Stimulated activated effector memory CD8-positive, alpha-beta T cell treated with anti-CD3 and anti-CD28 coated beads, Interleukin-12 subunit alpha, Interleukin-12 subunit beta, amount 100 ng/mL, for 72 hours (primary cell): Measurements from ENCODE around the gene DOP1A.

Source experiments
- ATAC-seq: fragments of 150-1000 bp; cut with Tn5 transposase; 2 replicates; pipeline ENCODE4 v1.10.0; 2021
- DNase-seq, 2 donors: peaks; one replicate each; pipeline ENCODE4 v3.0.0; 2021 to 2022; ENCODE audit warnings: low spot score in 2 of 2
- H3K27ac Mint-ChIP-seq: one replicate; pipeline ENCODE4 v1.8.0; 2022; ENCODE audit warnings: mild to moderate bottlenecking, mixed read lengths
- H3K36me3 Mint-ChIP-seq: one replicate; pipeline ENCODE4 v1.8.0; 2022; ENCODE audit warnings: mild to moderate bottlenecking, mixed read lengths
- H3K4me1 Mint-ChIP-seq: one replicate; pipeline ENCODE4 v1.8.0; 2022; ENCODE audit warnings: mixed read lengths
- H3K4me3 Mint-ChIP-seq: one replicate; pipeline ENCODE4 v1.8.0; 2022; ENCODE audit warnings: mild to moderate bottlenecking, mixed read lengths
- H3K9me3 Mint-ChIP-seq: one replicate; pipeline ENCODE4 v1.8.0; 2022; ENCODE audit warnings: mixed read lengths

DOP1A gene

GRCh38 chr6:83062225-83062624, 5.2 kb upstream of the DOP1A start:
- H3K4me3 Mint-ChIP-seq = no peak overlapping the region
- peaks cover 12% of the 10 kb centered on the region for H3K4me1 Mint-ChIP-seq
- peaks cover 7% of the 10 kb centered on the region for H3K36me3 Mint-ChIP-seq
- no peak for ATAC-seq
- H3K27ac Mint-ChIP-seq = no peak overlapping the region
- H3K9me3 Mint-ChIP-seq = no peaks in the 10 kb centered on the region
- no peak for DNase-seq

- DNase-seq (peak; percentile 98 to 99), ATAC-seq (peak; percentile 82)
- H3K36me3 Mint-ChIP-seq = no peaks in the 10 kb centered on the region
- no peaks in the 10 kb centered on the region for H3K9me3 Mint-ChIP-seq
- peaks cover 25% of the 10 kb centered on the region for H3K4me1 Mint-ChIP-seq
- peak within 1 kb of the TSS; percentile 81 for H3K4me3 Mint-ChIP-seq
- peak within 1 kb of the TSS; percentile 71 for H3K27ac Mint-ChIP-seq
These were observed 1.8 kb upstream of the DOP1A start, which contains the start of gene UBE3D for GRCh38 chr6:83065511-83066192. Gene UBE3D (minus strand): TSS chr6:83065841. CDS start chr6:83065718, 123 bp downstream.

DNA sequence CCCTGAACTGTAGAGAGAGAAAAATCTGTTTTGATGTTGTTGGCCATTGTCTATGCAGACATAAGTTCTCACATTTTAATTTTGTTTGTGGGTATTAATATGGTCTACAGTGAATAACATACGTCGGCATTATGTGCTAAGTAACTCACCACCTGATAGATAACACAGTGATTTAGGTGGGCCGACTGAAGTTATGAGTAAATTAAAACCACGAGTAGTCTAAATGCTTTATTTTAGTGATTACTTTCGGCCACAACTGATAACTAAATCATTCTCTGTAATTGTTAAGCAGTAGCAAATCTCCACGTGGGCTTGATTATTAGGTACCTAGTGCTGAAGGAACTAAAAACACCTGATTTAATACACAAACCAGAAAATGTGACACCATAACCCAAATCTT, 1.1 kb downstream of the DOP1A start:
- peaks cover 27% of the 10 kb centered on the region for H3K4me1 Mint-ChIP-seq
- no peaks in the 10 kb centered on the region for H3K36me3 Mint-ChIP-seq
- peak overlapping the region; percentile 92 for H3K27ac Mint-ChIP-seq
- DNase-seq (no peak), ATAC-seq (no peak)
- H3K9me3 Mint-ChIP-seq = no peaks in the 10 kb centered on the region
- peak overlapping the region; percentile 85 for H3K4me3 Mint-ChIP-seq

GRCh38 chr6:83069633-83070032, 2.2 kb downstream of the DOP1A start:
- H3K4me1 Mint-ChIP-seq = peaks cover 21% of the 10 kb centered on the region
- no peak overlapping the region for H3K4me3 Mint-ChIP-seq
- ATAC-seq (no peak), DNase-seq (no peak)
- H3K27ac Mint-ChIP-seq = no peak overlapping the region
- H3K9me3 Mint-ChIP-seq = no peaks in the 10 kb centered on the region
- H3K36me3 Mint-ChIP-seq = no peaks in the 10 kb centered on the region

DNA sequence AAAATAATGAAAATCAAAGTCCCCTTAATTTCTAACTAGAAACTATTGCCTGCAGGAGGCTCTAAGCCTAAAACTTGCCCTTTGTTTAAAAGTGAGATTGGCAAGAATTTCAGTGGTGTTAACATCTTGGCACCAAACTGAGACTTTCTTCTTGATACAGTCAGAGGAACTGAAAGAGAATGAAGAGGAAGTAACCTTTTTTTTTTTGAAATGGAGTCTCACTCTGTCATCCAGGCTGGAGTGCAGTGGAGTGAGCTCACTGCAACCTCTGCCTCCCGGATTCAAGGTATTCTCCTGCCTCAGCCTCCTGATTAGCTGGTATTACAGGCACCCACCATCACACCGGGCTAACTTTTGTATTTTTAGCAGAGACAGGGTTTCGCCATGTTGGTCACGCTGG, 3.6 kb downstream of the DOP1A start:
- ATAC-seq (no peak), DNase-seq (no peak)
- H3K4me3 Mint-ChIP-seq = no peak overlapping the region
- no peaks in the 10 kb centered on the region for H3K36me3 Mint-ChIP-seq
- H3K27ac Mint-ChIP-seq = peak overlapping the region; percentile 41
- H3K9me3 Mint-ChIP-seq = no peaks in the 10 kb centered on the region
- peaks cover 17% of the 10 kb centered on the region for H3K4me1 Mint-ChIP-seq

DNA sequence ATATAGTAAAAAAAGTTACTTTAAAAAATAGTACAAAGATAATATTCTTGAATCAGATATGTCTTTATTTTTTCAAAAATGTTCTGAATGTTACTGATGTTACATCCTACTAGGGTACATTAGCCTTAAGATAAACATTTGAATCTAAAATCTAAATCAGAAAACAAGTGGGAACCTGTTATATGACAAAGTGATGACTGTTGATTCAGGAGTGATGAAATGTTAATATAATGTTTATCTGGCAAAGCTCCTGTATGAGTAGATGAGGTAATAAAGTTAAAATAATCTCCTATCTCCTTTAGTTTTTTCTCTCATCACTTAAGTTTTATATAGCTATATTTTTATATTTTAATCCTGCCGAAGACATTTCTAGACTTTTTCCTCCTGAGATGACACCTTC, 4.2 kb downstream of the DOP1A start:
- H3K4me1 Mint-ChIP-seq = peaks cover 15% of the 10 kb centered on the region
- H3K27ac Mint-ChIP-seq = no peak overlapping the region
- DNase-seq = no peak
- H3K9me3 Mint-ChIP-seq = no peaks in the 10 kb centered on the region
- H3K36me3 Mint-ChIP-seq = no peaks in the 10 kb centered on the region
- no peak for ATAC-seq
- no peak overlapping the region for H3K4me3 Mint-ChIP-seq

- ATAC-seq = no peak
- Mint-ChIP-seq H3K4me3 (no peak overlapping the region), H3K27ac (no peak overlapping the region), H3K9me3 (no peaks in the 10 kb centered on the region), H3K36me3 (no peaks in the 10 kb centered on the region), H3K4me1 (peaks cover 16% of the 10 kb centered on the region)
- no peak for DNase-seq
These were observed 5.3 kb downstream of the DOP1A start for GRCh38 chr6:83072726-83073125.

- ATAC-seq (peak; percentile 74), DNase-seq (no peak)
- no peaks in the 10 kb centered on the region for H3K36me3 Mint-ChIP-seq
- no peaks in the 10 kb centered on the region for H3K9me3 Mint-ChIP-seq
- peaks cover 19% of the 10 kb centered on the region for H3K4me1 Mint-ChIP-seq
- no peak overlapping the region for H3K27ac Mint-ChIP-seq
- H3K4me3 Mint-ChIP-seq = no peak overlapping the region
These were observed 6.1 kb downstream of the DOP1A start for GRCh38 chr6:83073615-83074014.

GRCh38 chr6:83083476-83083875, 16.0 kb downstream of the DOP1A start:
- Mint-ChIP-seq H3K4me3 (no peak overlapping the region), H3K4me1 (peaks cover 21% of the 10 kb centered on the region), H3K36me3 (no peaks in the 10 kb centered on the region), H3K9me3 (no peaks in the 10 kb centered on the region), H3K27ac (no peak overlapping the region)
- ATAC-seq (no peak), DNase-seq (no peak)

DNA sequence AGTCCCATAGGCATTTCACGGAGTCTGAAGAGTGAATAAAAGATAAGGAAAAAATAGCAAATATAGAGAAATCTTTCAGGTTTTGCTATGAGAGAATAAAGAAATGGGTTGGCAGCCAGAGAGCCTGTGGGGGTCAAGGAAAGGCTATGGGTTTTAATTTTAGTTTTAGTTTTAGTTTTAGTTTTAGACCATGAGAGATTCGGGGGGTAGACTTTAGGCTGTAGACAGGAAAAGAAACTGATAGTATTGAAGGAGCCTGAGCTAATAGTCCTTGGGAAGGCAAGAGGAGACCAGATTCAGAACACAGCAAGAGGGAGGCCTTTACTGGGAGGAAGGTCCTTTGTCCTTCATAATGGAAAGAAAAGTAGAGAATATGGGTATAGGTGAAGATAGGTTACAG, 19.3 kb downstream of the DOP1A start:
- H3K27ac Mint-ChIP-seq = peak overlapping the region; percentile 32
- H3K36me3 Mint-ChIP-seq = no peaks in the 10 kb centered on the region
- H3K4me1 Mint-ChIP-seq = peaks cover 19% of the 10 kb centered on the region
- ATAC-seq (peak; percentile 73), DNase-seq (no peak)
- peak overlapping the region; percentile 35 for H3K4me3 Mint-ChIP-seq
- H3K9me3 Mint-ChIP-seq = no peaks in the 10 kb centered on the region

DNA sequence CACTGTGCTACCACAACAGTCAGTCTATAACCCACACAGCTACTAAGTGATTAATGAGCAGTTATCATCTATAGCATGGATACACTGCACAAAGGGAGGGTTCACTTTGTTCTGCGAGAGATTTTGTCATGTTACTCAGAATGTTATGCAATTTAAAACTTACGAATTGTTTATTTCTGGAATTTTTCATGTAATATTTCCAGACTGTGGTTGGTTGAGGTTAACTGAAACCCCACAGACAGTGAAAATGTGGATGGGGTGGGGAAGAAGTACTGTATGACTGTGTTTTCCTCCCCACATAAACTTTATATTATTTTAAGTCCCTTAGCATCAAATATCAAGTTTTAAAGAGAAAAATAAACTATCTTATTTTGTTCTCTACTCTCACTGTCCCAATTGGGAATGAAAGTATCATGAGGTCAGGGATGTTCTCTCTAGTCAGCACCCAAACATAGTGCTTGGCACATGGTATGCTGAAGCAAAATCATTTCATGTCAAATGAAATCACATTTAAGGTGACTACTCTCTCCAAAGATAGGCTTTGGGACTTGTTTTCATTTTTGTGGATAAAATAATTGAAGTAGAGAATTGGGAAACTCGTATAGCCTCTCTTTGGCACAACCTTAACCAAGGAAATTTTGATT, 25.4 kb downstream of the DOP1A start:
- Mint-ChIP-seq H3K4me1 (no peaks in the 10 kb centered on the region), H3K4me3 (no peak overlapping the region), H3K9me3 (peaks cover 3% of the 10 kb centered on the region), H3K36me3 (no peaks in the 10 kb centered on the region), H3K27ac (no peak overlapping the region)
- ATAC-seq = no peak
- DNase-seq = no peak

- DNase-seq (no peak), ATAC-seq (no peak)
- Mint-ChIP-seq H3K9me3 (peaks cover 3% of the 10 kb centered on the region), H3K4me3 (no peak overlapping the region), H3K27ac (no peak overlapping the region), H3K4me1 (peaks cover 6% of the 10 kb centered on the region), H3K36me3 (peaks cover 16% of the 10 kb centered on the region)
These were observed 29.3 kb downstream of the DOP1A start for GRCh38 chr6:83096791-83097190.

- Mint-ChIP-seq H3K36me3 (peaks cover 20% of the 10 kb centered on the region), H3K9me3 (peaks cover 3% of the 10 kb centered on the region), H3K4me3 (no peak overlapping the region), H3K4me1 (peaks cover 6% of the 10 kb centered on the region), H3K27ac (no peak overlapping the region)
- ATAC-seq (no peak), DNase-seq (no peak)
These were observed 29.7 kb downstream of the DOP1A start for GRCh38 chr6:83097204-83097603.

- Mint-ChIP-seq H3K4me3 (no peak overlapping the region), H3K9me3 (peaks cover 3% of the 10 kb centered on the region), H3K27ac (no peak overlapping the region), H3K4me1 (peaks cover 6% of the 10 kb centered on the region), H3K36me3 (peaks cover 22% of the 10 kb centered on the region)
- ATAC-seq (no peak), DNase-seq (no peak)
These were observed 30.2 kb downstream of the DOP1A start for GRCh38 chr6:83097675-83098074.

DNA sequence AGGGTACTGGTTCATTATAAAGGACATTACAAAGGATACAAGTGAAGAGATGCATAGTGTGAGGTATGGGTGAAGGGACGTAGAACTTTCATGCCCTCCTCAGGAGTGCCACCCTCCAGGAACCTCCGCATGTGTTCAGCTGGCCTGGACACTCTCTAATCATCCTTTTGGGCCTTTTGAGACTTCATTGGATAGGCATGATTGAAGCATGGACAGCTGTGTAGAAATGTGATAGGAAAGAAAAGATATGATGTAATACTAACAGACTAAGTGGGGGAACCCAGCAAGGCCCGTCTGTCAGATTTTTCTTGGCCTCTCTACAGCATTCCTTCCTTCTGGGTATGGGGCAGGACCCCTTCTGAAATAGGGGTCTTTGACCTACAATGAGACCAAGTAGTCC, 31.1 kb downstream of the DOP1A start:
- no peak overlapping the region for H3K4me3 Mint-ChIP-seq
- ATAC-seq (no peak), DNase-seq (no peak)
- peaks cover 6% of the 10 kb centered on the region for H3K4me1 Mint-ChIP-seq
- peaks cover 5% of the 10 kb centered on the region for H3K9me3 Mint-ChIP-seq
- no peak overlapping the region for H3K27ac Mint-ChIP-seq
- H3K36me3 Mint-ChIP-seq = peaks cover 26% of the 10 kb centered on the region

DNA sequence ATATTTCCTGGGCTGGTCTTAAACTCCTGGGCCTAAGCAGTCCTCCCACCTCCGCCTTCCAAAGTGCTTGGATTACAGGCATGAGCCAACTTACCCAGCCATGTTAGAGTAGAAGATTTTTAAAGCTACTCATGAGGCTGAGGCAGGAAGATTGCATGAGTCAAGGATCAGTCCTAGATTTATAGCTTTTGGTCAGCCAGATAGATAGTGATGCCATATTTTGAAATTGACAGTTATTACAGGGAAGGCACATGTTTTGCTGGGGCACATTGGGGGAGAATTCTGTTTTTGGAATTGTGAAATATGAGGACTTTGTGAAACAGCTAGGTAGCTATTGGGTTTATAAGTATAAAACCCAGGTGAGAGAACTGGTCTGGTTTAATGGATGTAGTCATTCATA, 40.9 kb downstream of the DOP1A start:
- H3K36me3 Mint-ChIP-seq = peaks cover 29% of the 10 kb centered on the region
- H3K9me3 Mint-ChIP-seq = peaks cover 8% of the 10 kb centered on the region
- no peak overlapping the region for H3K4me3 Mint-ChIP-seq
- no peak overlapping the region for H3K27ac Mint-ChIP-seq
- ATAC-seq = no peak
- H3K4me1 Mint-ChIP-seq = no peaks in the 10 kb centered on the region
- DNase-seq = no peak
